Measurements from ENCODE around the gene BACH1. TPM values are rescaled to one million over a fixed set of nuclear protein-coding genes. Genes with fewer than 3 reads are reported as not detected.

Gene BACH1
- total and polyA plus RNA-seq, 2 donors (not counting 3 experiments of a cell fraction or from before 2014, with no cell fraction given) = 7.2 to 28.8 TPM

- no peak for TF ChIP-seq POLR2AphosphoS5 (IDR thresholded peaks at IDR 0.05; ENCODE audit: insufficient read depth, low read depth, low read length)
- no TSS peak for BruUV-seq (replicated peaks)
- intact Hi-C loops (cut with micrococcal nuclease) (no loop called here), dilution Hi-C loops (cut with MboI; ENCODE audit: extremely low pct_ligation_motif_present, low sequenced_read_pairs) (no loop called here)
- Histone ChIP-seq H3K4me3 (replicated peaks in 1 of 3; ENCODE audit: insufficient read depth in 1 of 3, low read depth in 1 of 3, low read length in 3 of 3) (no peak overlapping the region), H3K9ac (replicated peaks; ENCODE audit: extremely low read depth, insufficient read depth, low read length) (no peak overlapping the region), H3K79me2 (ENCODE audit: control insufficient read depth, insufficient read depth, low read length) (peaks cover 97% of the 10 kb centered on the region), H3K27me3 (ENCODE audit: control insufficient read depth in 2 of 2, insufficient read depth in 2 of 2, low read length in 2 of 2) (no peaks in the 10 kb centered on the region), H2AFZ (ENCODE audit: low read depth, low read length) (no peak overlapping the region), H3K9me3 (replicated peaks; ENCODE audit: control insufficient read depth, insufficient read depth, low read length) (no peaks in the 10 kb centered on the region), H3K36me3 (ENCODE audit: control insufficient read depth in 2 of 2, extremely low read depth in 1 of 2, insufficient read depth in 2 of 2, low read length in 2 of 2) (peaks cover 0 to 2% of the 10 kb centered on the region in 2 experiments), H3K4me1 (ENCODE audit: control insufficient read depth, extremely low read depth, insufficient read depth, low read length) (peaks cover 8% of the 10 kb centered on the region), H4K20me1 (replicated peaks; ENCODE audit: control insufficient read depth, extremely low read depth, insufficient read depth, low read length) (peaks cover 20% of the 10 kb centered on the region), H3K4me2 (ENCODE audit: insufficient read depth, low read length) (no peak overlapping the region), H3K9me1 (replicated peaks; ENCODE audit: control insufficient read depth, extremely low read depth, insufficient read depth, low read length) (peaks cover 3% of the 10 kb centered on the region), H3K27ac (ENCODE audit: insufficient read depth, low read depth, low read length) (no peak overlapping the region)
- DNase-seq (ENCODE audit: low read depth, low spot score) = no peak
- ChIA-PET POLR2A (no interaction called here), CTCF (no interaction called here)
- no peak for FAIRE-seq
Observed at GRCh38 chr21:29306920-29307319, 8.2 kb downstream of the BACH1 start.

- H3K27me3 ChIP-seq (ENCODE audit: control insufficient read depth in 2 of 2, insufficient read depth in 2 of 2, low read length in 2 of 2) = no peaks in the 10 kb centered on the region
- H3K9ac ChIP-seq (replicated peaks; ENCODE audit: extremely low read depth, insufficient read depth, low read length) = no peak overlapping the region
- H3K4me1 ChIP-seq (ENCODE audit: control insufficient read depth, extremely low read depth, insufficient read depth, low read length) = peaks cover 6% of the 10 kb centered on the region
- no peak for DNase-seq (ENCODE audit: low read depth, low spot score)
- H3K9me1 ChIP-seq (replicated peaks; ENCODE audit: control insufficient read depth, extremely low read depth, insufficient read depth, low read length) = peaks cover 3% of the 10 kb centered on the region
- H3K4me2 ChIP-seq (ENCODE audit: insufficient read depth, low read length) = no peak overlapping the region
- dilution Hi-C loops (cut with MboI; ENCODE audit: extremely low pct_ligation_motif_present, low sequenced_read_pairs) (no loop called here), intact Hi-C loops (cut with micrococcal nuclease) (no loop called here)
- TF ChIP-seq EZH2 (IDR thresholded peaks at IDR 0.05; ENCODE audit: borderline replicate concordance, low read depth, low read length, severe bottlenecking) (no peak), JUN (IDR thresholded peaks at IDR 0.05; ENCODE audit: borderline replicate concordance, insufficient read depth, insufficient read length, low read depth) (no peak), MAX (IDR thresholded peaks at IDR 0.05; ENCODE audit: insufficient read depth, insufficient read length) (no peak), POLR2A (IDR thresholded peaks at IDR 0.05; ENCODE audit: low read depth, low read length) (no peak), GATA2 (IDR thresholded peaks at IDR 0.05; ENCODE audit: insufficient read depth, insufficient read length, low read depth, low read length) (no peak), POLR2AphosphoS5 (IDR thresholded peaks at IDR 0.05; ENCODE audit: insufficient read depth, low read depth, low read length) (no peak), FOS (IDR thresholded peaks at IDR 0.05; ENCODE audit: borderline replicate concordance, insufficient read depth, low read length) (no peak), MYC (IDR thresholded peaks at IDR 0.05; ENCODE audit: low read depth, low read length) (no peak), CTCF (IDR thresholded peaks at IDR 0.05; ENCODE audit: extremely low read depth in 1 of 2, insufficient read depth in 1 of 2, low read depth in 1 of 2, low read length in 2 of 2) (no peak)
- peaks cover 0 to 2% of the 10 kb centered on the region in 2 experiments for H3K36me3 ChIP-seq (ENCODE audit: control insufficient read depth in 2 of 2, extremely low read depth in 1 of 2, insufficient read depth in 2 of 2, low read length in 2 of 2)
- no peak overlapping the region for H2AFZ ChIP-seq (ENCODE audit: low read depth, low read length)
- no peak overlapping the region for H3K4me3 ChIP-seq (replicated peaks in 1 of 3; ENCODE audit: insufficient read depth in 1 of 3, low read depth in 1 of 3, low read length in 3 of 3)
- H3K9me3 ChIP-seq (replicated peaks; ENCODE audit: control insufficient read depth, insufficient read depth, low read length) = no peaks in the 10 kb centered on the region
- no TSS peak for BruUV-seq (replicated peaks)
- peaks cover 96% of the 10 kb centered on the region for H3K79me2 ChIP-seq (ENCODE audit: control insufficient read depth, insufficient read depth, low read length)
- H3K27ac ChIP-seq (ENCODE audit: insufficient read depth, low read depth, low read length) = no peak overlapping the region
- ChIA-PET CTCF (interaction anchor here (0.5 to 1.2 kb wide), 4 partner anchors 9 to 144 kb away, joined by 3 to 5 read pairs (median 4); partner anchors contain the start of gene BACH1), POLR2A (no interaction called here)
- H4K20me1 ChIP-seq (replicated peaks; ENCODE audit: control insufficient read depth, extremely low read depth, insufficient read depth, low read length) = peaks cover 21% of the 10 kb centered on the region
- no peak for FAIRE-seq
Observed at GRCh38 chr21:29307718-29308455, 9.2 kb downstream of the BACH1 start.

Measured in endothelial cell of umbilical vein (primary cell).